ENCODE measurements around the gene BTBD9.

DNA sequence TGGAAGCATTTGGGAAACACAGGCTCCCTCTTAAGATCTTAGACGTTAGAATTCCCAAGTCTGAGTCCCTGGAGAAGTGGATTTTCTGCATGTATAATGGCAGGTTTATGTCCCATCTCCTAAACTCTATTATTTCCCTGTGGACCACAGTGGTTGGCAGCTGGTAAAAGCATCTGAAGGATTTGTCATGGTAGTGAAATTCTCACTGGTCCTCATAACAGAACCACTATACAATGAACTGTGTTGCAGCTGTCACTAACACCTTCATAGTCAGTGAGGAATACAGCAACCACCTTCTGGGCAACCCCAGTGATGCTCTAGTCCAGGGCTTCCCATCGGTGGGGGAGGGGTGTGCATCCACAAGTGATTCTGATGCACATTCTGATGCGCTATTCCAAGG lies 423.3 kb downstream of the BTBD9 start:
- TF ChIP-seq, protein P1, sequence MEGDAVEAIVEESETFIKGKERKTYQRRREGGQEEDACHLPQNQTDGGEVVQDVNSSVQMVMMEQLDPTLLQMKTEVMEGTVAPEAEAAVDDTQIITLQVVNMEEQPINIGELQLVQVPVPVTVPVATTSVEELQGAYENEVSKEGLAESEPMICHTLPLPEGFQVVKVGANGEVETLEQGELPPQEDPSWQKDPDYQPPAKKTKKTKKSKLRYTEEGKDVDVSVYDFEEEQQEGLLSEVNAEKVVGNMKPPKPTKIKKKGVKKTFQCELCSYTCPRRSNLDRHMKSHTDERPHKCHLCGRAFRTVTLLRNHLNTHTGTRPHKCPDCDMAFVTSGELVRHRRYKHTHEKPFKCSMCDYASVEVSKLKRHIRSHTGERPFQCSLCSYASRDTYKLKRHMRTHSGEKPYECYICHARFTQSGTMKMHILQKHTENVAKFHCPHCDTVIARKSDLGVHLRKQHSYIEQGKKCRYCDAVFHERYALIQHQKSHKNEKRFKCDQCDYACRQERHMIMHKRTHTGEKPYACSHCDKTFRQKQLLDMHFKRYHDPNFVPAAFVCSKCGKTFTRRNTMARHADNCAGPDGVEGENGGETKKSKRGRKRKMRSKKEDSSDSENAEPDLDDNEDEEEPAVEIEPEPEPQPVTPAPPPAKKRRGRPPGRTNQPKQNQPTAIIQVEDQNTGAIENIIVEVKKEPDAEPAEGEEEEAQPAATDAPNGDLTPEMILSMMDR (conservative IDR thresholded peaks at IDR 0.05): no peak
- TF ChIP-seq EZH2 (IDR thresholded peaks at IDR 0.05; ENCODE audit: low read depth): no peak

All from PC-9 (cell line).